Measurements from ENCODE around the gene GNAT1.
A peak's percentile ranks its signal among the peaks of the same experiment; 100 is the strongest.
"Not testable (repeated sequence)": the region's sequence is repeated elsewhere in the genome, so short reads cannot be mapped to it uniquely, and the experiment has no call there.

Gene GNAT1

DNA sequence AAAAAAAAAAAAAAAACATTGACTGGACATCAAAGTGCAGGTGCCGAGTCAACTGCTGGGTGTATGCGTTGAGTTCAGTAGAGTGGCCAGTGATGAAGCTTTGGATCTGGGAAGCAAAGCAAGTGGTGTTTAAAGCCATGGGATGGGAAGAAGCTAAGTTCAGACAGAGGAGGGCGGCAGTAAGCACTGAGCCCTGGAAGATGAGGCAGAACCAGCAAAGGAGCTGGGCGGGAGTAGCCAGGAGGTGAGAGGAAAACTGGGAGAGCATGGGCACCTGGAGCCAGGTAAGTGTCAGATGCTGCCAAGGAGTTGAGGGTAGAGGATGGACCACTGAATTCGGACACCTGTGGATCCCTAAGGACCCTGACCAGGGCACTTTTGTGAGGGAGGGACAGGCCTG lies 33.2 kb downstream of the GNAT1 start:
- no peak for DNase-seq

DNA sequence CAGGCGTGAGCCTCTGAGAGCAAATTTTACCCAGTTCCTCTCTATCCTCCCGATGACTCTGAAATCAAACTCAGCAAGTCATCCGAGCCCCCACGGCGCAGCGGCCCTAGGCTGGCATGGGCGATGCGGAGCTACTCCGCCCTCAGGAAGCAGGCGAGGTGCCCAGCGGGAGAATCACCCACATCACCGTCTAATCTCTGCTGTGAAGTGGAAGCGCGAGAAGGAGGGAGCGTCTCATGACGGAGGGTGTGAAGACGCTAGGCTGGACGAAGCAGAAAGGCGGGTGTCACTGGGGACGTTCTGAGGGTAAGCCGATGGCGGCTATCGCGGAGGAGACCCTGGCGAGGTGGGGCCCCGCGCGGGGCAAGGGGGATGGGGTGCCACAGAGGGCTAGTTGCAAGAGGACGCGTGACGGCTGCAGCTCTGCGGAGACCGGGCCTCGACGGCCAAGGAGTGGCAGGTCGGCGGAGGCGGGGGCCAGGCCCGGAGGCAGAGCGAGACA lies 35.5 kb downstream of the GNAT1 start:
- DNase-seq = peak; percentile 40 to 59

DNA sequence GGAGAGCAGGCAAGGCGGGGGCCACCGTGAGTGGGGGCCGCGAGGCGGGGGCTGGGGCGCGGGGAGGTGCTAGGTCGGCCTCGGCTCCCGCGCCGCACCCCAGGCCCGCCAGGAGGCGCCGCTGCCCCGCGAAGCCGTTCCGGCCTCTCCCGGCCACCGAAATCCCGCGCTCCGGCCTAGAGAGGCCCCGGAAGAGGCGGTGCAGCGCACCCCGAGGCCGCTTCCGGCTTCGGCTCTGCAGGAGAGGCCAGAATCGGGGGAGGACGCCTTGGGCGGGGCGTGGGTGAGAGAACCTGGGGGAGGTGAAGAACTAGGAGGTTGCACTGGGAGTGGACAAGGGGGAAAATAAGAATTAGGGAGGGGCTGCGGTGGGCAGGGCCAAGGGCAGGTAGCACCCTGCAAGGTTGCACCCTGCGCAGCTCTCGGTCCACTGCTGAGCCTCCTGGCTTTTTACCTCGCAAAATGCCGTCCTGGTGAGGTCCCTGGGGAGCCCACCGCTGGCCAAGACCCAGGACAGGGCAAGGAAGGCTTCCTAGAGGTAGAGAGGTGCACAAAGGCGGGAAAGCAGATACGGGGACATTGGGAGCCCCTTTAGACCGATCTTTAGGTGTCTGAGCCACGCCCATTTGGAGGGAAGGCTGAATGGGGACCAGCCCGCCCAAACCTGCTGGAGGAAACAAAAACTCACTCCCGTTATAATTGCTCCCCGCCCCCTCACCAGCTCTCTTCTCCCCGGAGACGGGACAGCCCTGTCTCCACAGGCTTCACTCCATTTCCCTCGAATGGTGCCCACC lies 36.2 kb downstream of the GNAT1 start:
- DNase-seq = peak; percentile 80 to 90

GRCh38 chr3:50228184-50228763 lies 36.9 kb downstream of the GNAT1 start:
- not testable (repeated sequence) for DNase-seq

GRCh38 chr3:50229490-50229889 lies 38.1 kb downstream of the GNAT1 start:
- no peak for DNase-seq

- no peak for DNase-seq
Observed at GRCh38 chr3:50230104-50230793, 38.8 kb downstream of the GNAT1 start.

- DNase-seq = no peak
Observed at GRCh38 chr3:50230794-50231125, 39.4 kb downstream of the GNAT1 start.

DNA sequence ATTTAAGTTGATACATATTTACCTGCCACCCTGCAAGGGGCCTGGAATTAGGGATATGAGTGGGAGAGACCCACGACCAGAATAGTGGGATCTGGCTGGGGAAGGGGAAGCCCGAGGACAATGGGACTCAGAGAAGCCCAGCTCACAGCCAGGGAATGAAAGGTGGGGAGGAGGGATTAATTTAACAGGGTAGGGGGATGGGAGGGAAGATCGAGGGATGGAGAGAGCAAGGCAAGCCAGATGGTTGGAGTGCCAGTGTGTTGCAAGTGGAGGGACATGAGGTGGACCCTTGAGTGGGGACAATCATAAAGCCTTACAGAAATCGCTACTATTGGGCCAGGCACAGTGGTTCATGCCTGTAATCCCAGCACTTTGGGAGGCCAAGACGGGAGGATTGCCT lies 40.2 kb downstream of the GNAT1 start:
- no peak for DNase-seq

DNA sequence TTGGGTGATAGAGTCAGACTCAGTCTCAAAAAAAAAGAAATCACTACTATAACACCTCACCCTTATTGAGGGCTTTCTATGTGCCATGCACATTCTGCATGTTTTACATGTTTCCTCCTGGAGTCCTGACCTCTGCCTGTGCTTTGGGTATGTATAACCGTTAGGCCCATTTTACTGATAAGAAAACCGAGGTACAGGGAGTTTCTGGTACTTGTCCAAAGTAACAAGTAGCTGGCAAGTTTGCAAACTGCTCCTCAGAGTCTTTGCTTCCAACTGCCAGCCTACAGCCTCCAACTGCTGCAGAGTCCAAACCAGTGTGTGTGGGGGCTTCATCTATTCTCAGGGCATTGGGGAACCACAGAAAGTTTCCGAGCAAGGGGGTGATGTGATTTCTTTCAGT lies 40.9 kb downstream of the GNAT1 start:
- DNase-seq = no peak

GRCh38 chr3:50233176-50233575 lies 41.8 kb downstream of the GNAT1 start:
- no peak for DNase-seq

DNA sequence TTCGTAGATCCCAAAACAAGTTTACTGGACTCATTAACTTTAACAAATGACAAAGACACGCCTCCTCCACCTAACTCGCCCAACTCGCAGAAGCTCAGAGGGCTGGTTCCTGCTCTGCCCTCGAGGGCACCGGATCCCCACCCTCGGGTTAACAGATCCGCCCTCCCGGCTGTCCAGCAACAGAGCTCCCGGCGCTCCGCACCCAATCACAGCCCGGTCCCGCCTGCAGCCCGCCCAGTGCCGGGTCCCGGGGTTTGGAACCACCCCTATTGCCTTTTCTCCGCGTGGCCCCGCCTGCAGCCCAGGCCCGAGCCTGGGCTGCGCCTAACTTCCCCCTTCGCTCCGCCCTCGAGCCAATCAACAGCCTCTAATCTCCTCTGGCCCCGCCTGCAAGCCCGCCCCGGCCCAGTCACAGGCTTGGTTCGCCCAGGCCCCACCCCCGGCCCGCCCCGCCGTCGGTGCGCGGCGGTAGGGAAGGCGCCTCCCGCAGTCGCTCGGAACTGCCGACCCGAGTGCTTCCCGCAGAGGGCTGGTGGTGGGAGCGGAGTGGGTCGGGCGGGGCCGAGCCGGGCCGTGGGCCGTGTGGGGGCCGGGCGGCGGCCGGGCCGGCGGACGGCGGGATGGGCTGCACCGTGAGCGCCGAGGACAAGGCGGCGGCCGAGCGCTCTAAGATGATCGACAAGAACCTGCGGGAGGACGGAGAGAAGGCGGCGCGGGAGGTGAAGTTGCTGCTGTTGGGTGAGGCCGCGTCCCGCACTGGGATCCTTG lies 44.5 kb downstream of the GNAT1 start, which contains the start of gene GNAI2:
GNAI2 (plus strand) TSS at position 489 of the 768 bp plus-strand sequence; CDS start at position 621, 132 bp downstream.
- DNase-seq = peak; percentile 93 to 95

DNA sequence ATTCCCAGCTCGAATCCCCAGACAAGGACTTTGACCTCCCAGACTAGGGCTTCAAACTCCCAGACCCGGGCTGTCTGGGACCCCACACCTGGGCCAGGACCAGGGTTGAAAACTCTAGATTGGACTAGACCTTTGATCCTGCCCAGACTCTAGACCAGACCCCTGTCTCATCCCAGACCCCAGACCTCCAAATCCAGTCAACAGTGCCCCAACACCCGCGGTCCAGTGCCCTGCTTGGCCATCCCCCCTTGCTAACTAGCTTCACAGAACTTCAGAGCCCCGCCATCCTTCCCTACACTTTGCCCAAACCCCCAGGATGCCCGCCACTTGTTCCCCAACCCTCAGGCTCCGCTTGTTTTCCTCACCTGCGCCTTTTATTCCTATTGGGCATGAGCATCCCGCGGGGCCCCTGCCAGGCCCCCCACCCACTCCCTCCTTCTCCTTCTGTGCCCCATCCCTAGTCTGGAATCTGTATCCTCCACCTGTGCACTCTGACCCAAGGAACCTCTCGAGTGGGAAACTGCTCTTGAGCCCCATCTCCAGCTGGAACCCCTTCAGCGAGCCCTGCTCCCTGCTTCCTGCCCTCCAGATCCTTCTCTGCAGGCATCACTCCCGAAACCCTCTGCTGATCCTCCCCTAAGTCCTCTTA lies 45.2 kb downstream of the GNAT1 start:
- DNase-seq = no peak

DNA sequence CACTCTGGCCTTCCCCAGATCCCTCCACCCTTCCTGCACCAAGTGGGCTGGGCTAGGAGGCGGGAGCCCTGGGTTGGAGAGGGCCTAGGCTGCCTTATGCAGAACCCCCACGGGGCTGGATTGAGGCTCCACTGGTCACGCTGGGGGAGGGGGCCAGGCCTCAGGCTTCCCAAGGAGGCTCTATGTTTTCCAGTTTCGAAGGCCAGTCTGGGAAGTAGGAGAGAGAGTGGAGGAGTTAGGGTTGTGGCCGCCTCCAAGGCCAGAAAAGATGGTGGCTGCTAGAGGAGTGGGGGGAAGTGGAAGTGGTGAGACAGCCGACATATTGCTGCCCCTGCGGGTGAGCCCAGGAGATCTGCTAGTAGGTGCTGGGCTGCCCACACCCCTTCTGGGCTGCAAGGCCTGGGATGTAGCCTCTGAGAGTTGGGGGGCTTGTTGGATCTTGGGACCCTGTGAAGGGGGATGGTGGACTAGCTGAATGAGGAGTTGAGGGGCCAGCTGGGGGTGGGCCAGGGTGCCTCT lies 45.8 kb downstream of the GNAT1 start:
- no peak for DNase-seq

DNA sequence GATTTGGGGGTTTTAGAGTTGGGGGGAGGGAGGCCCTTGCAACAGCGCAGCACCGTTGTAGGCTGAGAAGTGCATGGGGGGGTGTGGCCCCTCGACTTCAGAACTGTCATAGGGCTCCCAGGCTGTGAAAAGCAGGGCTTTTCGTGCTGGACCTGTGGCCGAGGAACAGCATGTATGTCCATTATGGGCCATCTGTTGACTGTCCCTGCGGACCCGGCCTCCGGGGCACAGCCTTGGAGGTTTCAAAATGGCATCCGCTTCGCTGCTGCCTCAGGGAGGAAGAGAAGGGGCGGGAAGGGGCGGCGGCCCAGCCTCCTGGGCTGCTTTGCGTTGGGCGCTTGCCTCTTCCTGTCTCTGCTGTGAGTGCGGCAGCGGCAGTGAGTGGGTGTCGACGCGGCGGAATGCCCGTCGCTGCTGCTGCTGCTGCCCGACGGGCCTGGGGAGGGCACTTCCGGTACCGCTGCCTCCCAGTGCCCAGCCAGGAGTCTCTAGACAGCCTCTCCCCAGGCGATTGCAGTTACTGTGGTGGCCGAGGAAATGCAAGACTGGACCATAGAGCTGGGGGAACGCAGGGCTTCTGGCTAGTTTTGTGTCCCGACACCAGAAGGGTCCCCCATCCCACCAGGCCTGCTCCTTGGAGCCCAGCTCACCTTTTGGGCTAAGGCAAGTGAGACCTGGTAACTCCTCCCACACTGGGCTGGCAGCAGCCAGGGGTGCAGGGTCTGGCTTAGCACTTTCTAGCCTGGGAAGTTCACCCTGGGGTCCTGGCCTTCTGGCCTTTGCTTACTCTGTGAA lies 46.5 kb downstream of the GNAT1 start:
- peak; percentile 44 to 84 for DNase-seq

DNA sequence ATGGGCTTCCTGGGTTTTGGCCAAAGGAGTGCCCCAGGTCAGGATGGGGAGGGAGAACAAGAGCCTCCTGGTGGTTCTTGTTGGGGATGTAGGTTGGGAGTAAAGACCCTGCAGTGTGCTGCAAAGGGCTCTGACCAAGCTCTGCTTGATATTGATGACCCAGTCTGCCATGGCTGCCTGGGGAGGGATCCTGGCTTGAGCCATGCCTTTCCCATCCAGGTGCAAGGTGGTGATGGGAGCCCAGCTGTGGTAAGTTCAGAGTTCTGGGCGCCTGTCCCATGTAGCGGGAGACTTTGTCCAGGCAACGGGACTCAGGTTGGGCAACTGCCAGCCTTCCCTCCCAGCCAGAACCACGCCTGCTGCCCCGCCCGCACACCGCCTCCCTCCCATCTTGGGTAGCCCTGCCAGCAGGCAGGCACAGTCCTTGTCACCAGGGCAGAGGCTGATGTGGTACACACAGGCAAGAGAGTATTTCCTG lies 47.2 kb downstream of the GNAT1 start:
- DNase-seq = peak in 1 of 2 experiments; percentile 8

GRCh38 chr3:50239649-50240048 lies 48.2 kb downstream of the GNAT1 start:
- no peak for DNase-seq

DNA sequence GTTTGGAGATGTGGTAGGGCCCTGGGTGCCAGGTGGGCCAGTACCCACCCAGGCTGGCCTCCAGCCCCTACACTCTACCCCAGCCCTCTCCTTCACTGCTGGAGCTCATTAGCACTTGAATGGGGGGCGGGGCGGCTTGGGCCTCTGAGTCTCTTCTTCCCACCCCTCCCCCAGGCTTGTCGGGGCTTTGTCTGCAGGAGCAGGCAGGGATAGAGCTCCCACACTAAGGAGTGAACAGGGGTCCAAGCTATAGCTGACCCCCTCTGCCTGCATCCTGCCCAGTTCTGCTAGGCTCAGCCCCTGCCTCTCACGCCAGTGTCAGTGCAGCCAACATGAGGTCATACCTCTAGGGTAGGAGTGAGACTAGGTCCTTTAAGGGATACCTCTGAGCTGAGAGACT lies 49.8 kb downstream of the GNAT1 start:
- DNase-seq = no peak

- no peak for DNase-seq
Observed at GRCh38 chr3:50241713-50242380, 50.4 kb downstream of the GNAT1 start.

GRCh38 chr3:50242381-50242770 lies 51.0 kb downstream of the GNAT1 start:
- no peak for DNase-seq

DNA sequence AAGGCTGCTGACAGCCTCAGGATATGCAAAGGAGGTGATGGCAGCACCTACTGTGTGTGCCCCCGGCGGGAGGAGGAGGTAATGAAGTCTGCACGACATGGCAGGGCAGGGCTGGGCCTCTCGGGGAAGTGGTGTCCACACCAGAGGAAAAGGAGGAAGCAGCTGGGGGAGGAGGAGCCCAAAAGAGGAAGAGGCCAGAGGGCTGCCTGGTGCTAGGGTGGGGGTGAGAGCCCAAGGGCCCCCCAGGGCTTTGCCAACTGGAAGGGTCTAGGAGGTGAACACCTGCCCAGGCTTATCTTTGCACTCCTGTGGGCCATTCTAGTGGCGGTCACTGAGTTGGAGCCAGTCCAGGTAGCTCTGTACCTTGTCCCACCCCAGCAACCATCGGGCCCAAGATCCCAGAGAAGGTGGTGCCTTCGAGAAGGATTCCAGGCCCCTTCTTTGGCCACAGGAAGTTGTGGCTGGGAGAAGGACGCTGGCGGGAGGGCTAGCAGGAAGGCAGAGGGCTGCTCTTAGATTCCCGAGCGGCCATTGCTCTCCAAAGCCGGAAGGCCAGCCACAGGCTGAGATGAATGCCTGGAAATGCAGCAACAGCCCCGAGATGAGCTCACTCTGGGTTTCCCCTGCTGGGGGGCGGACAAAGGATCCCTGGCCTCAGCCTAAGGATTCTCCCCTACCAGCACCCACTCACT lies 51.6 kb downstream of the GNAT1 start:
- no peak for DNase-seq

Data from NCI-H2081 (cell line).